DND-41 (cell line): ENCODE results near the gene OIP5.

Source experiments
- EZH2 ChIP-seq: IDR thresholded peaks from 3 replicates; pipeline ENCODE4 v1.6.1; 2012; ENCODE audit warnings: borderline replicate concordance, low read depth, mild to moderate bottlenecking, moderate library complexity, low read length, inconsistent platforms; ENCODE audit not compliant: severe bottlenecking
- TF ChIP-seq, protein P1 (sequence below): IDR thresholded peaks from 2 replicates; pipeline ENCODE4 v1.5.1; 2012; ENCODE audit warnings: borderline replicate concordance, low read length, moderate library complexity, mild to moderate bottlenecking; ENCODE audit not compliant: poor library complexity, severe bottlenecking; ENCODE audit errors: extremely low read depth

DNA sequence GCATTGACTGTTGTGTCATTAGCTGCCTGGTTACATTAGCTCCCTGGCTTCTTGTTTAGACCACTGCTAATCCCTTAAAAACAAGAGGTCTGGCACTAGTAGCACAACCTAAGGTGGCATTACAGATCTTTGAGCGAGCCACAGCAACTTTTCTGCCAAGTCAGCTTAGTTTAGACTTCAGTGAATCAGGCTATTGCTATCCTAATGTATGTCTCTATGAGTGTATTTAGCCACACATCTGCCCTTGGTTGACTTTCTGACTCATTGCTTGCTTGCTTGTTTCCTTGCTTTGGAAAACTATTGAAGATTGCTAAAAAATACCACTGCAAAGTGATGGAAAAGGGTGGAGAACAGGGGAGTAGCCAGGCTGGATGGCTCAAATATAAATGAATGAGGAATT lies 51.2 kb downstream of the OIP5 start:
- no peak for TF ChIP-seq EZH2
- TF ChIP-seq, protein P1, sequence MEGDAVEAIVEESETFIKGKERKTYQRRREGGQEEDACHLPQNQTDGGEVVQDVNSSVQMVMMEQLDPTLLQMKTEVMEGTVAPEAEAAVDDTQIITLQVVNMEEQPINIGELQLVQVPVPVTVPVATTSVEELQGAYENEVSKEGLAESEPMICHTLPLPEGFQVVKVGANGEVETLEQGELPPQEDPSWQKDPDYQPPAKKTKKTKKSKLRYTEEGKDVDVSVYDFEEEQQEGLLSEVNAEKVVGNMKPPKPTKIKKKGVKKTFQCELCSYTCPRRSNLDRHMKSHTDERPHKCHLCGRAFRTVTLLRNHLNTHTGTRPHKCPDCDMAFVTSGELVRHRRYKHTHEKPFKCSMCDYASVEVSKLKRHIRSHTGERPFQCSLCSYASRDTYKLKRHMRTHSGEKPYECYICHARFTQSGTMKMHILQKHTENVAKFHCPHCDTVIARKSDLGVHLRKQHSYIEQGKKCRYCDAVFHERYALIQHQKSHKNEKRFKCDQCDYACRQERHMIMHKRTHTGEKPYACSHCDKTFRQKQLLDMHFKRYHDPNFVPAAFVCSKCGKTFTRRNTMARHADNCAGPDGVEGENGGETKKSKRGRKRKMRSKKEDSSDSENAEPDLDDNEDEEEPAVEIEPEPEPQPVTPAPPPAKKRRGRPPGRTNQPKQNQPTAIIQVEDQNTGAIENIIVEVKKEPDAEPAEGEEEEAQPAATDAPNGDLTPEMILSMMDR: no peak
